ENCODE measurements around the gene EXOC7. TPM values are rescaled to one million over a fixed set of nuclear protein-coding genes. Genes with fewer than 3 reads are reported as not detected.

Gene EXOC7
- total and polyA plus RNA-seq, 5 experiments from 2014 or later: 46.0 to 210 (median 62.6) TPM

Small RNAs within 50 kb of the gene (microRNA-seq; reads per million reads assigned to microRNA genes)
- not detected for gene MIR6868 (ENCODE audit: borderline microRNAs expressed)

Other genes starting within 250 kb of the EXOC7 start
- gene WBP2, start 248.5 kb downstream of the EXOC7 start, total RNA-seq: 100 to 1,000 TPM; 152 to 156 TPM
- gene WBP2, start 248.5 kb downstream of the EXOC7 start, polyA plus RNA-seq: 10 to 100 TPM; 58.1 to 95.1 (median 70.6) TPM
- 1 to 10 TPM; 9.7 to 9.9 TPM for gene TRIM47, start 225.2 kb downstream of the EXOC7 start, total RNA-seq
- gene TRIM47, start 225.2 kb downstream of the EXOC7 start, polyA plus RNA-seq: 1 to 10 TPM; 1.9 to 8.5 (median 4.2) TPM
- 10 to 100 TPM; 34.5 to 40.9 TPM for gene TRIM65, start 206.8 kb downstream of the EXOC7 start, total RNA-seq
- 10 to 100 TPM; 13.4 to 31.8 (median 18.9) TPM for gene TRIM65, start 206.8 kb downstream of the EXOC7 start, polyA plus RNA-seq
- gene MRPL38, start 198.9 kb downstream of the EXOC7 start, total RNA-seq: 100 to 1,000 TPM; 167 to 178 TPM
- gene MRPL38, start 198.9 kb downstream of the EXOC7 start, polyA plus RNA-seq: 10 to 100 TPM; 56.4 to 78.7 (median 64.7) TPM
- gene FBF1, start 162.7 kb downstream of the EXOC7 start, total RNA-seq: 10 to 100 TPM; 47.7 to 54.6 TPM
- gene FBF1, start 162.7 kb downstream of the EXOC7 start, polyA plus RNA-seq: 1 to 10 TPM; 2.4 to 8.0 (median 7.5) TPM
- gene ACOX1, start 124.6 kb downstream of the EXOC7 start, total RNA-seq: 10 to 100 TPM; 37.9 to 39.3 TPM
- gene ACOX1, start 124.6 kb downstream of the EXOC7 start, polyA plus RNA-seq: 10 to 100 TPM; 11.4 to 18.4 (median 15.1) TPM
- 10 to 100 TPM; 14.2 to 16.6 TPM for gene TEN1, start 124.5 kb downstream of the EXOC7 start, total RNA-seq
- 10 to 100 TPM; 17.1 to 18.9 (median 18.4) TPM for gene TEN1, start 124.5 kb downstream of the EXOC7 start, polyA plus RNA-seq
- gene CDK3, start 102.9 kb downstream of the EXOC7 start, total RNA-seq: 10 to 100 TPM; 11.9 to 12.5 TPM
- gene CDK3, start 102.9 kb downstream of the EXOC7 start, polyA plus RNA-seq: under 1 TPM; 0.16 to 0.64 (median 0.63) TPM
- gene EVPL, start 76.5 kb downstream of the EXOC7 start, total RNA-seq: 1 to 10 TPM; 7.1 to 8.2 TPM
- gene EVPL, start 76.5 kb downstream of the EXOC7 start, polyA plus RNA-seq: 1 to 10 TPM in 1 of 3 donors, under 1 TPM in 1, not detected in 1; 0.74 to 1.6 TPM
- 10 to 100 TPM; 79.7 to 80.5 TPM for gene SRP68, start 31.3 kb downstream of the EXOC7 start, total RNA-seq
- 10 to 100 TPM; 53.3 to 79.1 (median 64.5) TPM for gene SRP68, start 31.3 kb downstream of the EXOC7 start, polyA plus RNA-seq
- gene GALR2, start 29.0 kb downstream of the EXOC7 start, total RNA-seq: not detected
- gene GALR2, start 29.0 kb downstream of the EXOC7 start, polyA plus RNA-seq: under 1 TPM in 1 of 3 donors, not detected in 2; 0.70 TPM
- under 1 TPM in 1 of 2 experiments, not detected in 1; 0.21 TPM for gene ZACN, start 24.6 kb downstream of the EXOC7 start, total RNA-seq
- 1 to 10 TPM in 2 of 3 donors, not detected in 1; 1.9 to 4.6 TPM for gene ZACN, start 24.6 kb downstream of the EXOC7 start, polyA plus RNA-seq
- 1 to 10 TPM; 3.4 to 3.7 TPM for gene FOXJ1, start 37.5 kb upstream of the EXOC7 start, total RNA-seq
- gene FOXJ1, start 37.5 kb upstream of the EXOC7 start, polyA plus RNA-seq: 1 to 10 TPM in 2 of 3 donors, under 1 TPM in 1; 0.28 to 2.8 (median 1.8) TPM
- gene RNF157, start 136.7 kb upstream of the EXOC7 start, total RNA-seq: 10 to 100 TPM; 46.1 to 46.4 TPM
- gene RNF157, start 136.7 kb upstream of the EXOC7 start, polyA plus RNA-seq: 10 to 100 TPM in 2 of 3 donors, 1 to 10 TPM in 1; 4.9 to 29.4 (median 10.5) TPM
- gene UBALD2, start 161.6 kb upstream of the EXOC7 start, total RNA-seq: 100 to 1,000 TPM; 111 to 122 TPM
- 1 to 10 TPM; 6.6 to 9.7 (median 8.2) TPM for gene UBALD2, start 161.6 kb upstream of the EXOC7 start, polyA plus RNA-seq
- gene QRICH2, start 204.5 kb upstream of the EXOC7 start, total RNA-seq: 1 to 10 TPM; 6.5 to 8.3 TPM
- gene QRICH2, start 204.5 kb upstream of the EXOC7 start, polyA plus RNA-seq: under 1 TPM; 0.13 to 0.59 (median 0.23) TPM